ENCODE measurements around the gene EIF5A. TPM values are rescaled to one million over a fixed set of nuclear protein-coding genes. Genes with fewer than 3 reads are reported as not detected.

EIF5A gene
- total RNA-seq, 1 experiment from 2014 or later = 1,140 TPM

DNA sequence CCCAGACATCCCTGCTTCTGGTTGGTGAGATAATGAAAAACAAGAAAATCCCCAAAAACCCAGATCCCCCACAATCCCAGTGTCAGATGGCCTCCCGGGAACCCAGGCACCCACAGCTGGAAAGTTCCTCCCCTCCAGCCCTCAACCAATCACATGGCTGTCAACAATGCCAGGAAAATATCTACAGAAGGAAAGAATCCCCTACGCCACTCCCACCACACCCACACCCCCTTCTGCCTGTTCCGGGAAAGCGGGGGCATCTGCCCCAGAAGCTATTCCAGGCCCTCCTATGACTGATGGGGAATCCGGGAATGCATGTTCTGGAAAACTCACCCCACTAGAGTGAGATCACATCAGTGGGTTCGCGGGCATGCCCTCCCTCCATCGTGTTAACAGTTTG is 49.3 kb downstream of the EIF5A start:
- ChIA-PET POLR2A (ENCODE audit: unreplicated experiment) (no interaction called here), CTCF (no interaction called here)
- DNase-seq = no peak
- Histone ChIP-seq H3K9me2 (replicated peaks; ENCODE audit: low read length) (no peaks in the 10 kb centered on the region), H3K4me3 (ENCODE audit: low read length) (no peak overlapping the region), H3F3A (ENCODE audit: low read length, unreplicated experiment) (peaks cover 3% of the 10 kb centered on the region), H3K4me2 (ENCODE audit: low read length) (no peak overlapping the region), H3K9ac (ENCODE audit: low read length) (no peak overlapping the region), H3K36me3 (ENCODE audit: low read depth, low read length) (no peaks in the 10 kb centered on the region), H3K27ac (ENCODE audit: low read length) (no peak overlapping the region), H3K27me3 (ENCODE audit: low read length) (no peaks in the 10 kb centered on the region), H3K79me2 (ENCODE audit: low read length) (peaks cover 26% of the 10 kb centered on the region), H3K4me1 (ENCODE audit: insufficient read depth, low read length) (peaks cover 24% of the 10 kb centered on the region; the same call in 1 of the 2 replicates), H2AFZ (ENCODE audit: low read length) (no peak overlapping the region), H3K9me3 (ENCODE audit: low read length) (no peaks in the 10 kb centered on the region), H4K20me1 (ENCODE audit: low read length) (no peaks in the 10 kb centered on the region)
- BruUV-seq (replicated peaks) = no TSS peak
- TF ChIP-seq, protein P1, sequence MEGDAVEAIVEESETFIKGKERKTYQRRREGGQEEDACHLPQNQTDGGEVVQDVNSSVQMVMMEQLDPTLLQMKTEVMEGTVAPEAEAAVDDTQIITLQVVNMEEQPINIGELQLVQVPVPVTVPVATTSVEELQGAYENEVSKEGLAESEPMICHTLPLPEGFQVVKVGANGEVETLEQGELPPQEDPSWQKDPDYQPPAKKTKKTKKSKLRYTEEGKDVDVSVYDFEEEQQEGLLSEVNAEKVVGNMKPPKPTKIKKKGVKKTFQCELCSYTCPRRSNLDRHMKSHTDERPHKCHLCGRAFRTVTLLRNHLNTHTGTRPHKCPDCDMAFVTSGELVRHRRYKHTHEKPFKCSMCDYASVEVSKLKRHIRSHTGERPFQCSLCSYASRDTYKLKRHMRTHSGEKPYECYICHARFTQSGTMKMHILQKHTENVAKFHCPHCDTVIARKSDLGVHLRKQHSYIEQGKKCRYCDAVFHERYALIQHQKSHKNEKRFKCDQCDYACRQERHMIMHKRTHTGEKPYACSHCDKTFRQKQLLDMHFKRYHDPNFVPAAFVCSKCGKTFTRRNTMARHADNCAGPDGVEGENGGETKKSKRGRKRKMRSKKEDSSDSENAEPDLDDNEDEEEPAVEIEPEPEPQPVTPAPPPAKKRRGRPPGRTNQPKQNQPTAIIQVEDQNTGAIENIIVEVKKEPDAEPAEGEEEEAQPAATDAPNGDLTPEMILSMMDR (conservative IDR thresholded peaks at IDR 0.05; ENCODE audit: low read depth, low read length) = no peak
- TF ChIP-seq EZH2 (IDR thresholded peaks at IDR 0.05; ENCODE audit: low read length, unreplicated experiment) (no peak), EZH2phosphoT487 (IDR thresholded peaks at IDR 0.05; ENCODE audit: borderline replicate concordance, low read length) (no peak)
- intact Hi-C loops (cut with micrococcal nuclease) = no loop called here
- no peak for ATAC-seq

DNA sequence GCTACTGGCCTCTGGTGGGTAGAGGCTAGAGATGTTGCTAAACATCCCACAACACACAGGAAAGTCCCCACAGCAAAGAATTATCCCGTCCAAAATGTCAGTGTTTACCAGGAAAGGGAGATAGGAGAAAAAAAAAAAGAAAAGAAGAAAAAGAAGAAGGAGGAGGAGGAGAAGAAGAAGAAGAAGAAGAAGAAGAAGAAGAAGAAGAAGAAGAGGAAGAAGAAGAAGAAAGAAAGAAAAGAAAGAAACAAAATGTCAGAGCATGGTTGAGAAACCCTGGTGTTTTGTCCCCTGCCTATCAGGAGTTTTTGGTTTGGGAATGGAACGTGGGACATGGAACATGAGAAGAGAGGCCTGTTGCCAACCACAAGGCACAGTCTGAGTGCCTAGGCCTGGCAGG is 50.0 kb downstream of the EIF5A start:
- Histone ChIP-seq H3K9me2 (replicated peaks; ENCODE audit: low read length) (no peaks in the 10 kb centered on the region), H3F3A (ENCODE audit: low read length, unreplicated experiment) (peaks cover 3% of the 10 kb centered on the region), H3K9ac (ENCODE audit: low read length) (no peak overlapping the region), H3K4me1 (ENCODE audit: insufficient read depth, low read length) (peaks cover 24% of the 10 kb centered on the region; the same call in 1 of the 2 replicates), H3K4me2 (ENCODE audit: low read length) (no peak overlapping the region), H2AFZ (ENCODE audit: low read length) (no peak overlapping the region), H3K27me3 (ENCODE audit: low read length) (no peaks in the 10 kb centered on the region), H3K36me3 (ENCODE audit: low read depth, low read length) (no peaks in the 10 kb centered on the region), H3K4me3 (ENCODE audit: low read length) (no peak overlapping the region), H3K79me2 (ENCODE audit: low read length) (peaks cover 22% of the 10 kb centered on the region), H3K9me3 (ENCODE audit: low read length) (no peaks in the 10 kb centered on the region), H3K27ac (ENCODE audit: low read length) (no peak overlapping the region), H4K20me1 (ENCODE audit: low read length) (no peaks in the 10 kb centered on the region)
- CTCF ChIA-PET = no interaction called here
- TF ChIP-seq EZH2phosphoT487 (IDR thresholded peaks at IDR 0.05; ENCODE audit: borderline replicate concordance, low read length) (no peak), EZH2 (IDR thresholded peaks at IDR 0.05; ENCODE audit: low read length, unreplicated experiment) (no peak)
- TF ChIP-seq, protein P1 (conservative IDR thresholded peaks at IDR 0.05; ENCODE audit: low read depth, low read length) = no peak
- intact Hi-C loops (cut with micrococcal nuclease) = no loop called here
- ATAC-seq = no peak
- BruUV-seq (replicated peaks) = no TSS peak
- DNase-seq = no peak
- POLR2A ChIA-PET (ENCODE audit: unreplicated experiment) = no interaction called here

DNA sequence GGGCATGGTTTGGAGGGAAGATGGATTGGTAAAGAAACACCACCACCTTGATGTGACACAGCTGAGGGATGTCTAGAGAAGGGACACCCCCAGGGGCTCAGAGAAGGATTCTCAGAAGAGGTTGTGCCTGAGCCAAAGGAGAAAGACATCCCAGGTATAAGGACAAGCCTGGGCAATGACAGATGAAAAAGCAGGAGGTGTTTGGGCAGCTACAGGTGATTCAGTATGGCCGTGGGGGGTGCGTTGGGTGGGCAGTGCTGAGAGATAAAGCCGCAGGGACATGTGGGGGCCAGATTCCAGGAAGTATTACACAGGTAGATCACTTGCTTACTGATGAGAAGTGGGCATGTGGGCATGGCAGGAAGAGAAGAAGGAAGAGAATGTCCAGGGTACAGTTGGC is 54.5 kb downstream of the EIF5A start:
- Histone ChIP-seq H3K9me2 (replicated peaks; ENCODE audit: low read length) (no peaks in the 10 kb centered on the region), H3K36me3 (ENCODE audit: low read depth, low read length) (no peaks in the 10 kb centered on the region), H3K4me3 (ENCODE audit: low read length) (no peak overlapping the region), H3K79me2 (ENCODE audit: low read length) (no peaks in the 10 kb centered on the region), H2AFZ (ENCODE audit: low read length) (no peak overlapping the region), H3K9ac (ENCODE audit: low read length) (no peak overlapping the region), H3F3A (ENCODE audit: low read length, unreplicated experiment) (no peaks in the 10 kb centered on the region), H4K20me1 (ENCODE audit: low read length) (no peaks in the 10 kb centered on the region), H3K27ac (ENCODE audit: low read length) (no peak overlapping the region), H3K9me3 (ENCODE audit: low read length) (no peaks in the 10 kb centered on the region), H3K4me1 (ENCODE audit: insufficient read depth, low read length) (no peaks in the 10 kb centered on the region), H3K4me2 (ENCODE audit: low read length) (no peak overlapping the region), H3K27me3 (ENCODE audit: low read length) (no peaks in the 10 kb centered on the region)
- ATAC-seq = no peak
- TF ChIP-seq EZH2 (IDR thresholded peaks at IDR 0.05; ENCODE audit: low read length, unreplicated experiment) = no peak
- TF ChIP-seq, protein P1 (conservative IDR thresholded peaks at IDR 0.05; ENCODE audit: low read depth, low read length) = no peak
- TF ChIP-seq EZH2phosphoT487 (IDR thresholded peaks at IDR 0.05; ENCODE audit: borderline replicate concordance, low read length) = no peak
- DNase-seq = no peak
- ChIA-PET POLR2A (ENCODE audit: unreplicated experiment) (no interaction called here), CTCF (no interaction called here)
- no TSS peak for BruUV-seq (replicated peaks)
- intact Hi-C loops (cut with micrococcal nuclease) = no loop called here

Other genes starting within 250 kb of the EIF5A start
- not detected in 2 replicates for gene CLEC10A, start 227.4 kb upstream of the EIF5A start, total RNA-seq (2014; rRNA removed)
- gene ASGR2, start 192.8 kb upstream of the EIF5A start, total RNA-seq (2014; rRNA removed) = not detected in 2 replicates
- gene ASGR1, start 128.3 kb upstream of the EIF5A start, total RNA-seq (2014; rRNA removed) = 0.95 and 2.2 TPM in 2 replicates
- 6.5 and 12.8 TPM in 2 replicates for gene DLG4, start 87.8 kb upstream of the EIF5A start, total RNA-seq (2014; rRNA removed)
- gene ACADVL, start 87.7 kb upstream of the EIF5A start, total RNA-seq (2014; rRNA removed) = 558 and 646 TPM in 2 replicates
- 36.9 and 65.7 TPM in 2 replicates for gene DVL2, start 73.1 kb upstream of the EIF5A start, total RNA-seq (2014; rRNA removed)
- gene PHF23, start 68.2 kb upstream of the EIF5A start, total RNA-seq (2014; rRNA removed) = 20.8 and 32.7 TPM in 2 replicates
- 88.2 and 103 TPM in 2 replicates for gene GABARAP, start 65.2 kb upstream of the EIF5A start, total RNA-seq (2014; rRNA removed)
- 52.4 and 68.5 TPM in 2 replicates for gene CTDNEP1, start 55.9 kb upstream of the EIF5A start, total RNA-seq (2014; rRNA removed)
- 60.5 and 67.5 TPM in 2 replicates for gene ELP5, start 55.4 kb upstream of the EIF5A start, total RNA-seq (2014; rRNA removed)
- 147 and 180 TPM in 2 replicates for gene CLDN7, start 45.1 kb upstream of the EIF5A start, total RNA-seq (2014; rRNA removed)
- 0.29 TPM in 1 of 2 replicates, not detected in the other for gene SLC2A4, start 25.9 kb upstream of the EIF5A start, total RNA-seq (2014; rRNA removed)
- 1.1 and 1.4 TPM in 2 replicates for gene YBX2, start 13.0 kb upstream of the EIF5A start, total RNA-seq (2014; rRNA removed)
- 30.8 and 45.8 TPM in 2 replicates for gene GPS2, start 7.7 kb downstream of the EIF5A start, total RNA-seq (2014; rRNA removed)
- gene NEURL4, start 21.7 kb downstream of the EIF5A start, total RNA-seq (2014; rRNA removed) = 21.4 and 27.7 TPM in 2 replicates
- not detected in 2 replicates for gene ACAP1, start 28.9 kb downstream of the EIF5A start, total RNA-seq (2014; rRNA removed)
- gene KCTD11, start 44.5 kb downstream of the EIF5A start, total RNA-seq (2014; rRNA removed) = 7.0 and 7.6 TPM in 2 replicates
- not detected in 2 replicates for gene TMEM95, start 47.5 kb downstream of the EIF5A start, total RNA-seq (2014; rRNA removed)
- 10.8 and 13.5 TPM in 2 replicates for gene TNK1, start 73.5 kb downstream of the EIF5A start, total RNA-seq (2014; rRNA removed)
- gene PLSCR3, start 86.9 kb downstream of the EIF5A start, total RNA-seq (2014; rRNA removed) = 53.8 and 62.7 TPM in 2 replicates
- gene TMEM256, start 96.5 kb downstream of the EIF5A start, total RNA-seq (2014; rRNA removed) = 56.6 and 82.4 TPM in 2 replicates
- 7.4 and 12.7 TPM in 2 replicates for gene NLGN2, start 100.2 kb downstream of the EIF5A start, total RNA-seq (2014; rRNA removed)
- not detected in 2 replicates for gene SPEM1, start 112.7 kb downstream of the EIF5A start, total RNA-seq (2014; rRNA removed)
- gene SPEM2, start 118.0 kb downstream of the EIF5A start, total RNA-seq (2014; rRNA removed) = not detected in 2 replicates
- gene SPEM3, start 121.2 kb downstream of the EIF5A start, total RNA-seq (2014; rRNA removed) = not detected in 2 replicates
- 14.0 and 17.9 TPM in 2 replicates for gene TMEM102, start 127.8 kb downstream of the EIF5A start, total RNA-seq (2014; rRNA removed)
- gene FGF11, start 131.9 kb downstream of the EIF5A start, total RNA-seq (2014; rRNA removed) = 0.69 and 1.0 TPM in 2 replicates
- 2.1 and 2.9 TPM in 2 replicates for gene CHRNB1, start 137.4 kb downstream of the EIF5A start, total RNA-seq (2014; rRNA removed)
- 14.7 and 18.4 TPM in 2 replicates for gene ZBTB4, start 172.0 kb downstream of the EIF5A start, total RNA-seq (2014; rRNA removed)
- gene SLC35G6, start 173.8 kb downstream of the EIF5A start, total RNA-seq (2014; rRNA removed) = not detected in 2 replicates
- 47.1 and 95.7 TPM in 2 replicates for gene POLR2A, start 176.7 kb downstream of the EIF5A start, total RNA-seq (2014; rRNA removed)
- gene TNFSF12, start 241.4 kb downstream of the EIF5A start, total RNA-seq (2014; rRNA removed) = 15.2 and 24.2 TPM in 2 replicates